Natural killer cell (primary cell): ENCODE measurements around the gene VMP1. TPM values are rescaled to one million over a fixed set of nuclear protein-coding genes. Genes with fewer than 3 reads are reported as not detected.

Experiments used
- ATAC-seq, 3 donors: fragments of 150-1000 bp in 2 of 3; fragments of 200-7000 bp in 1 of 3; cut with Tn5 transposase; 1 replicate in 1 of 3; 2 replicates in 2 of 3; pipeline ENCODE4 v1.10.0; 2021; ENCODE audit warnings: mild to moderate bottlenecking in 2 of 3, moderate library complexity in 2 of 3
- DNase-seq, 2 donors: peaks; one replicate each; pipeline versions ENCODE4 v3.0.0 to v3.0.0-alpha.2; 2013 to 2021; ENCODE audit warnings: mixed read lengths in 1 of 2
- H3K27ac ChIP-seq: one replicate; pipeline ENCODE4 v1.5.1; 2013; ENCODE audit warnings: mild to moderate bottlenecking, low read length
- H3K27me3 ChIP-seq: one replicate; pipeline ENCODE4 v1.6.1; 2013; ENCODE audit warnings: low read length; ENCODE audit not compliant: control insufficient read depth, insufficient read depth
- H3K36me3 ChIP-seq: one replicate; pipeline ENCODE4 v1.6.1; 2013; ENCODE audit warnings: low read length; ENCODE audit not compliant: control insufficient read depth, insufficient read depth
- H3K4me1 ChIP-seq: one replicate; pipeline ENCODE4 v1.6.1; 2013; ENCODE audit warnings: low read length; ENCODE audit not compliant: control insufficient read depth, insufficient read depth
- H3K4me3 ChIP-seq: one replicate; pipeline ENCODE4 v1.5.1; 2013; ENCODE audit warnings: low read length
- H3K9me3 ChIP-seq: one replicate; pipeline ENCODE4 v1.6.1; 2013; ENCODE audit warnings: low read length; ENCODE audit not compliant: control insufficient read depth, insufficient read depth
- H3K27ac Mint-ChIP-seq, 2 donors: one replicate each; pipeline ENCODE4 v1.8.0; 2022; ENCODE audit warnings: mild to moderate bottlenecking in 2 of 2, mixed read lengths in 2 of 2, moderate library complexity in 1 of 2
- H3K27me3 Mint-ChIP-seq, 2 donors: one replicate each; pipeline ENCODE4 v1.8.0; 2022; ENCODE audit warnings: low read depth in 2 of 2, mixed read lengths in 2 of 2
- H3K36me3 Mint-ChIP-seq: one replicate; pipeline ENCODE4 v1.8.0; 2022; ENCODE audit warnings: mixed read lengths
- H3K4me1 Mint-ChIP-seq, 2 donors: one replicate each; pipeline ENCODE4 v1.8.0; 2022; ENCODE audit warnings: mixed read lengths in 2 of 2
- H3K4me3 Mint-ChIP-seq: one replicate; pipeline ENCODE4 v1.8.0; 2022; ENCODE audit warnings: mild to moderate bottlenecking, moderate library complexity, mixed read lengths
- H3K9me3 Mint-ChIP-seq, 2 donors: one replicate each; pipeline ENCODE4 v1.8.0; 2022; ENCODE audit warnings: mixed read lengths in 2 of 2
- WGBS: methylation state at CpG from one replicate; pipeline ENCODE4 v1.1.7; 2013; ENCODE audit warnings: missing lambda C conversion rate; ENCODE audit not compliant: insufficient coverage; 5-methylcytosine and 5-hydroxymethylcytosine counted together
- intact Hi-C: fragments of 100-400 bp; cut with micrococcal nuclease; formaldehyde crosslinking; loops from one replicate; pipeline ENCODE4 v1.14.2; 2022
- total RNA-seq, 4 donors: library from RNA; stranded (reverse); fragments of 120-200 nt in 1 of 4; gene quantifications; one replicate each; pipeline versions ENCODE4 v1.2.3 to v1.2.4, GENCODE V29; 2013 to 2022
- TF ChIP-seq, protein P1 (sequence below): fragments of 200-600 bp; IDR thresholded peaks from one replicate; pipeline ENCODE4 v1.8.0; 2022; ENCODE audit warnings: antibody characterized with exemption

VMP1 gene
- total RNA-seq, 3 donors from 2014 or later (not counting 1 experiment from before 2014, with no cell fraction given), result 136 to 175 (median 162) TPM

DNA sequence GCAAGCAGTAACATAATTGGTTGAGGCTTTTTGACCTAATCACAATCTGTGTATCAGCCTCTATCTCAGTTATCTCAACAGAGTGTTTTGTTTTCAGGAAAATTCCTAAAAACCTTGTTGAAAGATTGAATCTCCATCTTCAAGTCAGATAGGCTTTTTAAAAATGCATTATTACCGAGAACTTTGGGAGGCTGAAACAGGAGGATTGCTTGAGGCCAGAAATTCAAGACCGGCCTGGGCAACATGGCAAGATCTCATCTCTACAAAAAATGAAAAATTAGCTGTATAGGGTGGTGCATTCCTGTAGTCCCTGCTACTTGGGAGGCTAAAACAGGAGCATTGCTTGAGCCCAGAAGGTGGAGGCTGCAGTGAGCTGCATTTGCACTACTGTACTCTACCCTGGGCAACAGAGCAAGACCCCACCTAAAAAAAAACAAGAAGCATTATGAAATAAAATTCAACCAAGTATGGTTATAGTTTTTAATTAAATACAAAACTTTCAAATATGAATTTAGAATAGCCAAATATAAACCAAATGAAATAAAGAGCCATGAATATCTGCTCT is 68.4 kb downstream of the VMP1 start:
- H3K9me3 Mint-ChIP-seq, result peaks cover 0 to 3% of the 10 kb centered on the region in 2 donors
- DNase-seq, result no peak
- no peak for ATAC-seq
- WGBS, result 100% methylated on average over 2 of the region's 2 CpGs
- peaks cover 43% of the 10 kb centered on the region for H3K36me3 ChIP-seq
- H3K4me1 ChIP-seq, result no peaks in the 10 kb centered on the region
- H3K9me3 ChIP-seq, result no peaks in the 10 kb centered on the region
- H3K4me3 Mint-ChIP-seq, result no peak overlapping the region
- H3K36me3 Mint-ChIP-seq, result peaks cover 11% of the 10 kb centered on the region
- H3K4me3 ChIP-seq, result no peak overlapping the region
- H3K4me1 Mint-ChIP-seq, result peaks cover 0 to 5% of the 10 kb centered on the region in 2 donors
- H3K27me3 ChIP-seq, result no peaks in the 10 kb centered on the region
- intact Hi-C loops, result no loop called here
- H3K27me3 Mint-ChIP-seq, result no peaks in the 10 kb centered on the region
- no peak overlapping the region for H3K27ac Mint-ChIP-seq
- no peak overlapping the region for H3K27ac ChIP-seq
- TF ChIP-seq, protein P1, sequence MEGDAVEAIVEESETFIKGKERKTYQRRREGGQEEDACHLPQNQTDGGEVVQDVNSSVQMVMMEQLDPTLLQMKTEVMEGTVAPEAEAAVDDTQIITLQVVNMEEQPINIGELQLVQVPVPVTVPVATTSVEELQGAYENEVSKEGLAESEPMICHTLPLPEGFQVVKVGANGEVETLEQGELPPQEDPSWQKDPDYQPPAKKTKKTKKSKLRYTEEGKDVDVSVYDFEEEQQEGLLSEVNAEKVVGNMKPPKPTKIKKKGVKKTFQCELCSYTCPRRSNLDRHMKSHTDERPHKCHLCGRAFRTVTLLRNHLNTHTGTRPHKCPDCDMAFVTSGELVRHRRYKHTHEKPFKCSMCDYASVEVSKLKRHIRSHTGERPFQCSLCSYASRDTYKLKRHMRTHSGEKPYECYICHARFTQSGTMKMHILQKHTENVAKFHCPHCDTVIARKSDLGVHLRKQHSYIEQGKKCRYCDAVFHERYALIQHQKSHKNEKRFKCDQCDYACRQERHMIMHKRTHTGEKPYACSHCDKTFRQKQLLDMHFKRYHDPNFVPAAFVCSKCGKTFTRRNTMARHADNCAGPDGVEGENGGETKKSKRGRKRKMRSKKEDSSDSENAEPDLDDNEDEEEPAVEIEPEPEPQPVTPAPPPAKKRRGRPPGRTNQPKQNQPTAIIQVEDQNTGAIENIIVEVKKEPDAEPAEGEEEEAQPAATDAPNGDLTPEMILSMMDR, result no peak

DNA sequence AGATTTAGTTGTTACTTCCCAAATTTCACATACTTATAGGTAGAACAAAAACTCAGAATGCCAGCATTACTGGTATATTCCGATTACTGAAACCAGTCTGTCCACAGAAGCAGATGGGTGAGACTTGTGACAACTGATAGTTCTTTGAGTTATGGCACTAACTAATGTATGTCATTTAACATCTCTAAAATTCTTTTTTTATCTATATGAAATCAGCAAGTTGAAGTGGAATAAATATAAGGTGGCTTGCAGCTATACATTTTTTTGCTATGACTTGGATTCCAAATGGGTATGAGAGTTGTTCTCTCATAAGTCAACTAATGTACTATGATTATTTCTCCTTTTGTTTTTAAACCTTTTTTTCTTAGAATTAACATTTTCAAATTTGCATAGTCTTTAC is 69.1 kb downstream of the VMP1 start:
- H3K36me3 Mint-ChIP-seq, result peaks cover 11% of the 10 kb centered on the region
- H3K27ac ChIP-seq, result no peak overlapping the region
- no peak overlapping the region for H3K4me3 Mint-ChIP-seq
- intact Hi-C loops, result no loop called here
- H3K9me3 Mint-ChIP-seq, result peaks cover 0 to 3% of the 10 kb centered on the region in 2 donors
- peaks cover 0 to 5% of the 10 kb centered on the region in 2 donors for H3K4me1 Mint-ChIP-seq
- WGBS, result no CpG with 5 or more reads among the region's 1 CpG
- H3K4me3 ChIP-seq, result no peak overlapping the region
- H3K36me3 ChIP-seq, result peaks cover 43% of the 10 kb centered on the region
- TF ChIP-seq, protein P1, result no peak
- DNase-seq (no peak), ATAC-seq (no peak)
- H3K4me1 ChIP-seq, result no peaks in the 10 kb centered on the region
- no peaks in the 10 kb centered on the region for H3K9me3 ChIP-seq
- H3K27me3 ChIP-seq, result no peaks in the 10 kb centered on the region
- H3K27ac Mint-ChIP-seq, result no peak overlapping the region
- H3K27me3 Mint-ChIP-seq, result no peaks in the 10 kb centered on the region

DNA sequence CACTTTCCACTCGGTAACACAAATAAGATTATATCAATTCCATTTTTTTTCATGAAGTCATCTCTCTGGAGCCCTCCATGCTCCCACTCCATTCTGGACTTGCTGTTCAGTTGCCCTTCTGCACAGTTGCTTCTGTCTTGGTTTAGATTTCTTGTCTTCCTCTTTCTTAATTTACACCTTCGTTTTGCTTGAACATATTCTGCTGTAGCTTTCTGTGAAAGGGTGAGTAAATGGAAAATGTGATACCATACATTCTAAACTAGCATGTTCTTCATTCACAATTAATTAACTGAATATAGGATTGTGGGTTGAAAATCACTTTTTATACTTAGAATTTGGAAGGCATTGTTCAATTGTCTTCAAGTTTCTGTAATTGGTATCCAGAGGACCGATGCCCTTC is 69.6 kb downstream of the VMP1 start:
- 100% methylated on average over 2 of the region's 3 CpGs for WGBS
- H3K36me3 ChIP-seq, result peaks cover 43% of the 10 kb centered on the region

More for the DNA sequence above, 69.6 kb downstream of the VMP1 start:
- Mint-ChIP-seq H3K9me3 (peaks cover 0 to 3% of the 10 kb centered on the region in 2 donors), H3K36me3 (peaks cover 11% of the 10 kb centered on the region), H3K4me1 (peaks cover 0 to 5% of the 10 kb centered on the region in 2 donors), H3K4me3 (no peak overlapping the region), H3K27me3 (no peaks in the 10 kb centered on the region), H3K27ac (no peak overlapping the region)
- intact Hi-C loops, result no loop called here
- Histone ChIP-seq H3K27ac (no peak overlapping the region), H3K4me1 (no peaks in the 10 kb centered on the region), H3K4me3 (no peak overlapping the region), H3K27me3 (no peaks in the 10 kb centered on the region), H3K9me3 (no peaks in the 10 kb centered on the region)
- TF ChIP-seq, protein P1, result no peak
- DNase-seq (no peak), ATAC-seq (no peak)
